T-helper 1 cell treated with Interleukin-12 subunit alpha and Interleukin-12 subunit beta and Interleukin-4 antibody, amounts not matched to agents 30 μg/mL and 1 μg/mL, for 36 hours (primary cell): ENCODE measurements around the gene DNLZ.
"Not testable (repeated sequence)": the region's sequence is repeated elsewhere in the genome, so short reads cannot be mapped to it uniquely, and the experiment has no call there.

Experiments
- H3K27ac Mint-ChIP-seq: one replicate; pipeline ENCODE4 v1.8.0; 2021; ENCODE audit warnings: mild to moderate bottlenecking, mixed read lengths
- H3K27me3 Mint-ChIP-seq: one replicate; pipeline ENCODE4 v1.8.0; 2021; ENCODE audit warnings: low read depth, mixed read lengths
- H3K36me3 Mint-ChIP-seq: one replicate; pipeline ENCODE4 v1.8.0; 2021; ENCODE audit warnings: low read depth, mixed read lengths
- H3K4me1 Mint-ChIP-seq: one replicate; pipeline ENCODE4 v1.8.0; 2021; ENCODE audit warnings: low read depth, mixed read lengths
- H3K4me3 Mint-ChIP-seq: one replicate; pipeline ENCODE4 v1.8.0; 2021; ENCODE audit warnings: mild to moderate bottlenecking, moderate library complexity, mixed read lengths
- H3K9me3 Mint-ChIP-seq: one replicate; pipeline ENCODE4 v1.8.0; 2021; ENCODE audit warnings: mixed read lengths

DNLZ gene

DNA sequence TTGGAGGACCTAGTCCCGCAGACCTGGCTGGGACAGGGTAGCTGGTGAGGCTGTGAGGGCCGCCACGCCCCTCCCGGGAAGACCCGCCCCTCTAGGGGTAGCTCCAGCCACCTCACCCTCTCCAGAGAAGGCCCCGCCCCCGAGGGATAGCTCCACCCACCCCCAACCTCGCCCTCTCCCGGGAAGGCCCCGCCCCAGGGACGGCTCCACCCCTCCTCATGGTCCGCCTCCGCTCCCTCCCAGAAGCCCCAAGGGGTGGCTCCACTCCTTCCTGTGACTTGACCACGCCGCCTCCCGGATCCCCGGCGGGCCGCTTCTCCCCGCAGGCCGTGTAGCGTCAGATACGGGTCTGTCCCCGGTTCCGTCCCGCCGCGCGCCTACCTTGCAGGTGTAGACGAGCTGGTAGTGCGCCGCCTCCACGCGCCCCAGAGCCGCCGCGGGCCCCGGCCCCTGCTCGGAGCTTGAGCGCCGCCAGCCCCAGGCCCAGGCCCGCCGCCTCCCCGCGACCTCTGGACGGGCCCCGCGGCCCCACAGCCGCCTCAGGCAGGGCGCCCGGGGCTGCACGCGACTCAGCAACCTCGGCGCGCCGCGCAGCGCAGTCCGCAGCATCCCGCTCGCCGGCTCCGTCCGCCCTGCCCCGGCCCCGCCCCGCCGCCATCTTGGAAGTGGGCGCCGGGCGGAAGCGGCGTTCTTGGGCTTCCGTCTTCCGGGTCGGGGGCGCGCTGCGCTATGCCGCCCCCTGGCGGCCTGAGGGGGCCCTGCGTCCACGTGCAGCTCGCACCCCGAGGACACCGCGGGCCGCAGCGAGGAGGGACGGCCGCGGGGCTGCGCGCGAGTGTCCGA, at the start of gene DNLZ:
Gene DNLZ, minus strand, starts transcription at position 639 of the 843 bp plus-strand sequence. Its CDS starts 30 bp downstream, at position 609.
- peak within 1 kb of the TSS; percentile 82 for H3K27ac Mint-ChIP-seq

DNA sequence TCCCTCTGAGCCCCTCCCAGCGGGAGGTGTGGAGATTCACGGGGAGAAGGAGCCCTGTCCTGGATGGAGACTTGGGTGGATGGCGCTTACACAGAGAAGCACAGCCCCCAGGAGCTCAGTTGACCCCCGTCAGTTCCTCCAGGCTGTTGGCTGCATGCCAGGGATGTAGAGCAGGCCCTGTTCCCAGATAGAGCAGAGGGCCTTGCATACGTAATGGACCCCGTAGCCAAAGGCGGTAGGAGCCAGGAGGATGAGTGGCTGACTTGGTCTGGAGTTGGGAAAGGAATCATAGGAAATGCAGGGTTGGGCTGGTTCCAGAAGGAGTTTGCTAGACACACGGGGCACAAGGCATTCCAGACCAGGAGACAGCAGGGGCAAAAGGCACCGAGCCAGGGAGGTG, 49.4 kb upstream of the DNLZ start:
- Mint-ChIP-seq H3K9me3 (no peaks in the 10 kb centered on the region), H3K36me3 (peaks cover 40% of the 10 kb centered on the region), H3K4me3 (no peak overlapping the region), H3K4me1 (peaks cover 35% of the 10 kb centered on the region), H3K27ac (no peak overlapping the region), H3K27me3 (peaks cover 4% of the 10 kb centered on the region)

More for the DNA sequence above, at the start of gene DNLZ:
- Mint-ChIP-seq H3K9me3 (no peaks in the 10 kb centered on the region), H3K4me3 (peak within 1 kb of the TSS; percentile 79), H3K27me3 (no peaks in the 10 kb centered on the region), H3K36me3 (no peaks in the 10 kb centered on the region), H3K4me1 (peaks cover 6% of the 10 kb centered on the region)

DNA sequence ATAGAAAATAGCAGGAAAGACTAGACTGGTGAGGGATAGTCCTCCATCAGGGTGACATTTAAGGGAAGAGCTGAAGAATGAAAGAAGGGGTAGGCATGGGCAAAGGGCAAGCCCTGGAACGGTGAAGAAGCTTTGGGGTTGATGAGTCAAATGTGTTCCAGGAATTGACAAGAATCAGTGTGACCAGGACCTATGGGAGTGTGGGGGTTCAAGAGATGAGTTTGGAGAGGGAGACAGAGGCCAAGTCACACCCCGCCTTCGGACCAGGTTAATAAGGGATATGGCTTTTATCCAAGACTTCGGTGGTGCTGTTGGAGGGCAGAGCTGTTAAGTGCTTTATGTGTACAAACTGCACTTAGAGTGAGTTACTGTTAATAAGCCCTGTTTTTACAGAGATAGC, 47.8 kb upstream of the DNLZ start:
- Mint-ChIP-seq H3K9me3 (no peaks in the 10 kb centered on the region), H3K27me3 (peaks cover 4% of the 10 kb centered on the region), H3K36me3 (peaks cover 42% of the 10 kb centered on the region), H3K4me1 (peaks cover 38% of the 10 kb centered on the region), H3K4me3 (peak overlapping the region; percentile 94), H3K27ac (peak overlapping the region; percentile 84)

DNA sequence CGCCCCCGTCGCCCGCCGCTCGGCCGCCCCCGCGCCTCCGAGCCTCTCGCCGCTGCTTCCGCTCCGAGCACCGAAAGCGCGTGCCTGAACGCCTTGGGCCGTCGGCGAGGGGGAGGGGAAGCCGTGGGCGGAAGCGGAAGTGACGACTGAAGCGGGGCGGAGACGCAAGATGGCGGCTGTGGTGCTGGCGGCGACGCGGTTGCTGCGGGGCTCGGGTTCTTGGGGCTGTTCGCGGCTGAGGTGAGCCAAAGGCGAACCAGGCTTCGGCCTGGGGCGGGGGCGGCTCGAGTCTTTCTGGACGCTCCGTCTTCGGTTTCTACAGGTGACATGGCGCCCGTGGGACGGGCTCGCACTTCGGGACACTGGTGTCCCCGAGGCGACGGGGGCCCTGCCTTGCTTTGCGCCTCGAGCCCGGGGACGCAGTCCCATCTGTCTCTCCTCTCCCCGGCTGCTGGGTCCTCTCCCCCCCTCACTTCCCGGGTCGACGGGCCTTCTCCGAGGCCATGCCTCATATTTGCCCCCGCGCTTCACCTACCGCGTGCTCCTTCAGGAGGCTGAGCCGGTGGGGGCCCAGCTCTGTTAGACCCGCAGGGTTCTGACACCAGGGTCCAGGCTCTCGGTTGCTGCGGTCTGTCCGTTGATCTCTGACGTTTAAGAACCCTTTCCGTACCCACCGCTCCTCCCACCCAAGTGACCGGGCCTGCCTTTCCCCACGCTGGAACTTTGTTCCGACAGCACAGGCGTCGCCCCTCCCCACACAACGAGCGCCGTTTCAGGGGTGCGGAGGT, 47.1 kb upstream of the DNLZ start, which contains the start of the genes ENTR1 and PMPCA:
Gene ENTR1, minus strand, starts transcription at position 115 of the 788 bp plus-strand sequence. CDS start 217 bp downstream, outside the sequence.
Gene PMPCA, plus strand, starts transcription at position 159 of the 788 bp plus-strand sequence. Its CDS starts 11 bp downstream, at position 170.
- Mint-ChIP-seq H3K27me3 (peaks cover 4% of the 10 kb centered on the region), H3K36me3 (peaks cover 41% of the 10 kb centered on the region), H3K9me3 (no peaks in the 10 kb centered on the region), H3K4me3 (peak within 1 kb of the TSS; percentile 94), H3K4me1 (peaks cover 38% of the 10 kb centered on the region), H3K27ac (peak within 1 kb of the TSS; percentile 85)

DNA sequence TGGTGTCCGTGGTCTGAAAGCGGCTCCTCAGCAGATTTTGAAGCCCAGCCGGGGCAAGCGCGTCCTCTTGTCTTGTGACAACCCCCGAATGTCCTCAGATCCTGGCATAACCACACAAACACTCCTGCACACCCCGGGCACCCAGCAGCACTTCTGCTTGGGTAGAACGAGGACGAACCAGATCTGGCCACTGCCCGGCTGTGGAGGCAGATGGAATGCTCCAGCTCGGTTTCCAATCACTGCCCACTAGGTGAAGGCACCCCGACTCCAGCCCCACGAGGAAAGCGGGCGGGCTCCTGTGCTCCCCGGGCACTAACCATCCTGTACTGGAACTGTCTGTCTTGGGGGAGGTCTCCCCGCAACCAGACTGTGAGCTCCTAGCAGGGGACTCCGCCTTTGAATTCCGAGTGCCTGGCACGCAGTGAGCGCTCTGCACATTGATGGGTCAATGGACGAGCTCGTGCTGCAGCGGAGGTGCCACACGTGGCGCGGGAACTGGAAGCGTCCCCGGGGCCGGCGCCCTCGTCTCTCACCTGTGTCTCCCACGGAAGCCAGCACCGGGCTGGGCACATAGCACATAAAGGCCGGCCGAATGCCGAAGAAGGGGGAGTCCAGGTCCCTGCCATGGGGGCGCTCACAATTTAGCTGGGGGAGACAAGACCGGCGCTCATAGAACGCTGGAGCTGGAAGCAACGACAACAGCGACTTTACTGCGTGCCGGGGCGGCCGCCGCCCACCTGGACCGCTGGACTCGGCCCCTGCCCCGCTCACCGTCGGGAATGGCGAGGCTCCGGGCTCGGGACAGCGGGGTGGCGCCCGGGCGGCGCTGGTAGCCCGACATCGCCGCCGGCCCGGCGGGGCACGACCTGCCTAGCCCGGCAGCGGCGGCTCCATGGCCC, 46.3 kb upstream of the DNLZ start:
- Mint-ChIP-seq H3K4me1 (peaks cover 43% of the 10 kb centered on the region), H3K27ac (peak overlapping the region; percentile 85), H3K27me3 (peaks cover 4% of the 10 kb centered on the region), H3K9me3 (no peaks in the 10 kb centered on the region), H3K4me3 (peak overlapping the region; percentile 88), H3K36me3 (peaks cover 47% of the 10 kb centered on the region)

DNA sequence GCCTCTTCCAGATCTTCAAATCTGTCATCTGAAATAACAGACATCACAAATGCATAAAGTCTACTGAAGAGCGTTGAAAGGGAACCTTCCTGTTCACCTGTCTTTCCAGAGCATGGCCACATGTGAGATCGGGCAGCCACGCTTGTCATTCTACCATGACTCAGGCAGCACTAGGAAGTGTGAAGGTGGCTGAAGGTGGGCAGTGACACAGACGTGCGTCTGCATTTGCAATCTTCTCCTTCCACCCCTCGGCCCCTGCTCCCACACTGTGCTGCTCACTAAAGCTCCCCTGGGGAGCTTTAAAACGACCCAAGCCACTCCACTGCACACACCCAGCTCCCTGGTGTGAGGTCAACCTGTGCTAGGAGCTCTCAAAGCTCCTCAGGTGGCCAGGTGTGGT, 44.4 kb upstream of the DNLZ start:
- H3K36me3 Mint-ChIP-seq: peaks cover 42% of the 10 kb centered on the region
- peaks cover 52% of the 10 kb centered on the region for H3K4me1 Mint-ChIP-seq
- H3K27me3 Mint-ChIP-seq: peaks cover 4% of the 10 kb centered on the region
- H3K27ac Mint-ChIP-seq: no peak overlapping the region
- no peaks in the 10 kb centered on the region for H3K9me3 Mint-ChIP-seq
- no peak overlapping the region for H3K4me3 Mint-ChIP-seq

DNA sequence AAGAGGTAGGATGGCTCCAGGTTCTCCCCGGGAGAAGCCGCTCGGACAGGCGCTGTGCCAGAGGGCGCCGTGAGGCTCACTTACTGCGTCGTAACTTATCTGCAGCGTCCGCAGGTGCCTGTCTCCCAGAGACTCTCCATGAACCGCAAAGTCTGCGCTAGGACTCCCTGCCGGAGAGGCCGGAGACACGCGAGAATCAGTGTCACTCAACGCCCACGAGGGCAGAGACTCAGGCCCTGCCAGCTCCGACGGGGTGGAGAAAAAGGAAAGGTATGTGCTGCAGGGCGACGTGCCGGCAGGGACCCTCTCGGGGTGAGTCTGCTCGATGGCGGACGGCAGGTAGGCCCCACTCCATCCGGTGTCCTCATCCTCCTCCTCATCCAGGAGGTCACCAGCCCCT, 43.5 kb upstream of the DNLZ start:
- peaks cover 39% of the 10 kb centered on the region for H3K36me3 Mint-ChIP-seq
- not testable (repeated sequence) for H3K27me3 Mint-ChIP-seq, H3K4me3 Mint-ChIP-seq, H3K9me3 Mint-ChIP-seq, H3K27ac Mint-ChIP-seq
- peaks cover 53% of the 10 kb centered on the region for H3K4me1 Mint-ChIP-seq

DNA sequence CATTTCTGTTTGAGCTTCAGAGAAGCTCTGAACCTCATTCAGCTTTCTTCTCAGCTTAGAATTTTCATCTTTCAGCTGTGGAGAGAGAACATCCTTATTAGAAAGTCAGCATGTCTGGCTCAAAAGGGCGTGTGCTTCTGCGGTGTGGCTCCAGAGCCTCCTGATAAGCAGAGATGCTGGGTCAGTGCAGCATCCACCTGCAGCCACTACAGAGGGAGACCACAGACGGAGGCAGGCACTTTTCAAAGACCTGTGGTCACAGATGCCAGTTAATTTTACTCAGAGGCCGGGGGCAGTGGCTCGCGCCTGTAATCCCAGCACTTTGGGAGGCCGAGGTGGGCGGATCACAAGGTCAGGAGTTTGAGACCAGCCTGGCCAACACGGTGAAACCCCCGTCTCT, 42.4 kb upstream of the DNLZ start:
- H3K27ac Mint-ChIP-seq, H3K9me3 Mint-ChIP-seq, H3K27me3 Mint-ChIP-seq, H3K4me3 Mint-ChIP-seq: not testable (repeated sequence)
- Mint-ChIP-seq H3K4me1 (peaks cover 46% of the 10 kb centered on the region), H3K36me3 (peaks cover 36% of the 10 kb centered on the region)

DNA sequence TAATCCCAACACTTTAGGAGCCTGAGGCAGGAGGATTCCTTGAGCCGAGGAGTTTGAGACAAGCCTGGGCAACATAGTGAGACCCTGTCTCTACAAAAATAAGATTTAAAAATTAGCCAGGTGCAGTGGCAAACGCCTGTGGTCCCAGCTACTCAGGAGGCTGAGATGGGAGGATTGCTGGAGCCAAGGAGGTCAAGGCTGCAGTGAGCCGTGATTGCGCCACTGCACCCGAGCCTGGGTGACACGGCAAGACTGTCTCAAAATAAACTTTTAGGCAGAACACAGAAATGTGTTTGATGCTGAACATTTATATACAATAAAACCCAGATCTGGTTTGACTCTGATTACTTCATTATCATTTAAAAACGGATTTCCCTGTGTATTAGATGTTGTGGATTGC, 41.9 kb upstream of the DNLZ start:
- Mint-ChIP-seq H3K27me3 (peaks cover 4% of the 10 kb centered on the region), H3K9me3 (no peaks in the 10 kb centered on the region), H3K4me1 (peaks cover 47% of the 10 kb centered on the region), H3K27ac (no peak overlapping the region), H3K4me3 (no peak overlapping the region), H3K36me3 (peaks cover 36% of the 10 kb centered on the region)

DNA sequence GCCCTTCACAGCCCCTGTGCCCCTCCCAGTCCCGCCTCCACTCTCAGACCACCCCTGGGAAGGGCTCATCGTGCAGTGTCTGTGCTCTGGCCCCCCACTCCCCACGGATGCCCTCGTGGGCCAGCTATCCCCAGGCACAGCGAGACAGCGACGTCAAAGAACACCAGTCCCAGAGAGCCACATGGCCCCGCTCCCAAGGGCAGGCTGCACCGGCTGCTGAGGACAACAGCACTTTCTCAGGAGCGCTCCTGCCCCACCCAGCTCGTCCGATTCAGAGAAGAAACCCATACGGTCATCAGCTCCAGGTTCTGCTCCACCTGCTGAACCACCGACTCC, 41.2 kb upstream of the DNLZ start:
- Mint-ChIP-seq H3K4me1 (peaks cover 46% of the 10 kb centered on the region), H3K27ac (peak overlapping the region; percentile 62), H3K27me3 (peaks cover 4% of the 10 kb centered on the region), H3K4me3 (peak overlapping the region; percentile 65), H3K9me3 (no peaks in the 10 kb centered on the region), H3K36me3 (peaks cover 36% of the 10 kb centered on the region)

DNA sequence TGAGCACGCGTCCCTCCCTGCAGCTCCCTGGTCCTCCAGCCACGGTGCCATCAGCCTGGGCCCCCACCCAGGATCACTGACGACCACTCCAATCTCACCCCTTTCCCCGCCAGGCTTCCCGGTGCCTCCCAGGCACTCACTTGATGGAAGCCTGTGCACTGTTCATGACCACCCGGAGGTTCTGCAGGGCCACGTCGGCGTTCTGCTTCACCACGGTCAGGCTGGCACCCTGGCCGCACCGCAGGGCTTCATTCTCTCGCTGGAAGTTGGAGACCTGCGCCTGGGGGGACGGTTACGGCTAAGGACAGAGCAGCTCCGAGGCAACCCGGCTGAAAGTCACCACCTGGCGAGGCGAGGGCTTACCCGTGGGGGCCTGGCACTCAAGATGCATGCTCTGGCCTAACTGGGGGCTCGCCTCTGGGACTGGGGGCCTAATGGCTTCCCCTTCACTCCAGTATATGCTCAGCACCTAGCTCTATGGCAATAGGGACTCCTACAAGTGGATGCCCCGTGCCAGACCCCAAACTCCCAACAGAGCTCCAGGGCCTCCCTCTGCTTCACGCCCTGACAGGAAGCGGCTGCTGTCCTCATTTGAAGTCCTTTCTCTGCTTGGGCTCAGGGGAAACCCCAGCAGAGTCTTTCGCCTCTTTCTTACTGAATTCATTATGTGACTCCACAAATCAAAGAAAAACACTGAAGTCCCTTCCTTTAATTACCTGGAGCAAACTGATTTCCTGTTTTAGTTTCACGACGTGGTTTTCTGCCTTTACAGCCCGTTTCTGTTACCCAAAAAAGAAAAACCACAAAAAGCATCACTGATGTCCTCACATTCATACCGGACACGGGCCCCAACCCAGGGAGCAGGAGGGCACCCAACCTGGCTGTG, 40.6 kb upstream of the DNLZ start:
- peaks cover 4% of the 10 kb centered on the region for H3K27me3 Mint-ChIP-seq
- peaks cover 42% of the 10 kb centered on the region for H3K4me1 Mint-ChIP-seq
- H3K4me3 Mint-ChIP-seq: peak overlapping the region; percentile 65
- H3K9me3 Mint-ChIP-seq: no peaks in the 10 kb centered on the region
- peak overlapping the region; percentile 79 for H3K27ac Mint-ChIP-seq
- peaks cover 37% of the 10 kb centered on the region for H3K36me3 Mint-ChIP-seq

DNA sequence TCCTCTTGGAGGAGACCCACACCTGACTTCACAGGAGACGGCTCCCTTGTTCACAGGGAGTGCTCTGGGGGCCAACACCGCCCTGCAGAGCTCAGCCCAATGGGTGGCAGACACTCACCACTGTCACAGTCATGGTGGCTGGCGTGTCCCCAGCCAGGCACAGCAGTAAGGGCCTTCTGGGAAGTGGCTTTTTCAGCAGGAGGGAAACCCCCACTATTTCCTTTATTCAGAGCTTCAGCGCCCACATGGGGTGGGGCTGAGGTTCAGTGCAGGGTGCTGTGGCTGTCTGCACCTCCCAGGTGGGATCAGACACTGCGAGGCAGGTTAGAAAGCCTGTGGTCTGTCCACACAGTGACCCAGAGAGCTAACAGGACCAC, 40.0 kb upstream of the DNLZ start:
- H3K4me3 Mint-ChIP-seq: peak overlapping the region; percentile 65
- H3K4me1 Mint-ChIP-seq: peaks cover 42% of the 10 kb centered on the region
- H3K27ac Mint-ChIP-seq: peak overlapping the region; percentile 79
- H3K9me3 Mint-ChIP-seq: no peaks in the 10 kb centered on the region
- H3K27me3 Mint-ChIP-seq: no peaks in the 10 kb centered on the region
- peaks cover 34% of the 10 kb centered on the region for H3K36me3 Mint-ChIP-seq

DNA sequence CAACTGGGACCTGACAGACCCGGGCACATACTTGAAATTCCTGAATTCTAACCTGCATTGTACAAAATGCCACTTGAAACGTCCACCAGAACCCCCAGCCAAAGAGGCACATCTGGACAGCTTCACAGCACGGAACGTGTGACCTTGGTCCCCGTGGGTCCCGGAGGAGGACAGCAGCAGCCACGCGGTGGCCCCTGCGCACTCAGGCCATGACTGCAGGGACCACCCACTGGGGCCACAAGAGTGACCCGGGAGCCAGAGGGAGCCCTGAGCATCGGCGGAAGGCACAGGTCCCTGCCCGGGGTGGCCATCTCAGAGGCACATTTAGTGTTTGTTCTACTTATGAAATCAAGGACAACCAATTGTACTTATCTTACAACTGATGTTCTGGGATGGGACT, 38.5 kb upstream of the DNLZ start:
- H3K4me1 Mint-ChIP-seq: peaks cover 38% of the 10 kb centered on the region
- H3K36me3 Mint-ChIP-seq: peaks cover 31% of the 10 kb centered on the region
- H3K9me3 Mint-ChIP-seq: no peaks in the 10 kb centered on the region
- no peaks in the 10 kb centered on the region for H3K27me3 Mint-ChIP-seq
- peak overlapping the region; percentile 7 for H3K27ac Mint-ChIP-seq
- no peak overlapping the region for H3K4me3 Mint-ChIP-seq
